Liver (tissue), 9 donors: ENCODE data around the gene BCL3. TPM values are rescaled to one million over a fixed set of nuclear protein-coding genes. Genes with fewer than 3 reads are reported as not detected.

Source experiments
- DNase-seq: peaks from one replicate; pipeline ENCODE4 v3.0.0-alpha.2; 2017; ENCODE audit warnings: low spot score
- H3K27ac ChIP-seq, 2 donors: one replicate each; pipeline ENCODE4 v1.7.0; 2013; ENCODE audit warnings: inconsistent platforms in 2 of 2, low read length in 2 of 2, control low read depth in 1 of 2, low read depth in 1 of 2, mild to moderate bottlenecking in 1 of 2
- H3K27me3 ChIP-seq, 4 donors: one replicate each; pipeline versions ENCODE4 v1.6.1 to v1.7.0; 2013; ENCODE audit warnings: low read length in 3 of 4, inconsistent platforms in 1 of 4, mild to moderate bottlenecking in 1 of 4, moderate library complexity in 1 of 4; ENCODE audit not compliant: control insufficient read depth in 4 of 4, insufficient read depth in 4 of 4
- H3K36me3 ChIP-seq, 4 donors: one replicate each; pipeline versions ENCODE4 v1.6.1 to v1.7.0; 2013; ENCODE audit warnings: low read length in 3 of 4, mild to moderate bottlenecking in 3 of 4, low read depth in 1 of 4, moderate library complexity in 1 of 4; ENCODE audit not compliant: control insufficient read depth in 4 of 4, insufficient read depth in 3 of 4
- H3K4me1 ChIP-seq, 4 donors: one replicate each; pipeline versions ENCODE4 v1.6.1 to v1.7.0; 2013; ENCODE audit warnings: low read length in 3 of 4, mild to moderate bottlenecking in 3 of 4, moderate library complexity in 1 of 4; ENCODE audit not compliant: control insufficient read depth in 4 of 4, insufficient read depth in 4 of 4
- H3K4me3 ChIP-seq, 3 donors: one replicate each; pipeline versions ENCODE4 v1.6.1 to v1.7.0; 2013; ENCODE audit warnings: low read length in 3 of 3, control low read depth in 1 of 3, low read depth in 1 of 3, mild to moderate bottlenecking in 1 of 3
- H3K9ac ChIP-seq, 2 donors: one replicate each; pipeline ENCODE4 v1.7.0; 2013; ENCODE audit warnings: low read length in 2 of 2, mild to moderate bottlenecking in 2 of 2, moderate library complexity in 2 of 2, control low read depth in 1 of 2, low read depth in 1 of 2
- H3K9me3 ChIP-seq, 4 donors: one replicate each; pipeline versions ENCODE4 v1.6.1 to v1.7.0; 2013; ENCODE audit warnings: low read length in 3 of 4; ENCODE audit not compliant: control insufficient read depth in 4 of 4
- ATF3 ChIP-seq: IDR thresholded peaks from 2 replicates; pipeline ENCODE4 v1.6.1; 2016; ENCODE audit warnings: antibody characterized with exemption
- EGR1 ChIP-seq, 2 donors: IDR thresholded peaks; 2 replicates each; pipeline ENCODE4 v1.6.1; 2016 to 2018; ENCODE audit warnings: antibody characterized with exemption in 2 of 2, low read depth in 2 of 2
- FOXA1 ChIP-seq: IDR thresholded peaks from 2 replicates; pipeline ENCODE4 v1.6.1; 2016; ENCODE audit warnings: antibody characterized with exemption
- FOXA2 ChIP-seq: IDR thresholded peaks from 2 replicates; pipeline ENCODE4 v1.6.1; 2016; ENCODE audit warnings: antibody characterized with exemption
- HNF4A ChIP-seq, 2 donors: conservative IDR thresholded peaks; 2 replicates each; pipeline ENCODE4 v1.6.1; 2016; ENCODE audit warnings: antibody characterized with exemption in 2 of 2, mild to moderate bottlenecking in 2 of 2
- HNF4G ChIP-seq: IDR thresholded peaks from 2 replicates; pipeline ENCODE4 v1.6.1; 2016; ENCODE audit warnings: antibody characterized with exemption
- JUND ChIP-seq, 2 donors: IDR thresholded peaks; 2 replicates each; pipeline ENCODE4 v1.6.1; 2016; ENCODE audit warnings: antibody characterized with exemption in 2 of 2
- MAX ChIP-seq: IDR thresholded peaks from 2 replicates; pipeline ENCODE4 v1.6.1; 2016; ENCODE audit warnings: antibody characterized with exemption
- NR2F2 ChIP-seq: IDR thresholded peaks from 2 replicates; pipeline ENCODE4 v1.6.1; 2016; ENCODE audit warnings: antibody characterized with exemption
- RAD21 ChIP-seq, 2 donors: IDR thresholded peaks; 2 replicates each; pipeline ENCODE4 v1.6.1; 2016; ENCODE audit warnings: antibody characterized with exemption in 2 of 2, mild to moderate bottlenecking in 2 of 2
- RXRA ChIP-seq, 2 donors: IDR thresholded peaks; 2 replicates each; pipeline ENCODE4 v1.6.1; 2017 to 2018; ENCODE audit warnings: antibody characterized with exemption in 2 of 2, mild to moderate bottlenecking in 1 of 2
- SP1 ChIP-seq: IDR thresholded peaks from 2 replicates; pipeline ENCODE4 v1.6.1; 2018; ENCODE audit warnings: antibody characterized with exemption, mild to moderate bottlenecking
- TAF1 ChIP-seq: conservative IDR thresholded peaks from 2 replicates; pipeline ENCODE4 v1.6.1; 2016; ENCODE audit warnings: antibody characterized with exemption, mild to moderate bottlenecking
- YY1 ChIP-seq: IDR thresholded peaks from 2 replicates; pipeline ENCODE4 v1.6.1; 2016; ENCODE audit warnings: antibody characterized with exemption, mild to moderate bottlenecking
- WGBS: extraction: QIAGEN DNeasy Blood & Tissue Kit; methylation state at CpG from one replicate; pipeline ENCODE4 v1.1.7; 2013; 5-methylcytosine and 5-hydroxymethylcytosine counted together
- polyA plus RNA-seq, 2 donors: library from polyadenylated mRNA; stranded (reverse) in 1 of 2; unstranded in 1 of 2; fragments of 200-250 nt in 1 of 2; fragments of >200 nt in 1 of 2; fragmentation: Nextera tagmentation in 1 of 2; extraction: Ambion mirVana in 1 of 2; gene quantifications; one replicate each; pipeline versions ENCODE4 v1.2.1 to v1.2.3, GENCODE V29; 2013 to 2015
- total RNA-seq, 2 donors: library from RNA; depleted of rRNA; stranded (reverse); fragments of >200 nt; gene quantifications; one replicate each; pipeline ENCODE4 v1.2.3, GENCODE V29; 2014
- TF ChIP-seq, protein P1 (sequence below): IDR thresholded peaks from 2 replicates; pipeline ENCODE4 v1.6.1; 2016; ENCODE audit warnings: antibody characterized with exemption, mild to moderate bottlenecking
- TF ChIP-seq, protein P2 (sequence below): fragments of 150-350 bp; IDR thresholded peaks from 2 replicates; pipeline ENCODE4 v1.5.1; 2017; ENCODE audit warnings: improper control_type of control experiment, low read depth, low read length; ENCODE audit not compliant: missing input control
- TF ChIP-seq, protein P3 (sequence below): IDR thresholded peaks from 2 replicates; pipeline ENCODE4 v1.6.1; 2016; ENCODE audit warnings: antibody characterized with exemption
- donor health status: healthy.
- donor health status: healthy.
- donor health status: healthy.
- donor health status: healthy.
- donor health status: healthy.

Gene BCL3
- total and polyA plus RNA-seq, 4 donors = 4.5 to 63.6 (median 19.7) TPM

- no peak for DNase-seq
- TF ChIP-seq HNF4A (conservative IDR thresholded peaks at IDR 0.05) = no peak
- TF ChIP-seq RXRA (IDR thresholded peaks at IDR 0.05) = no peak
- no peak for TF ChIP-seq FOXA1
- no peak for TF ChIP-seq ATF3
- TF ChIP-seq, protein P1, sequence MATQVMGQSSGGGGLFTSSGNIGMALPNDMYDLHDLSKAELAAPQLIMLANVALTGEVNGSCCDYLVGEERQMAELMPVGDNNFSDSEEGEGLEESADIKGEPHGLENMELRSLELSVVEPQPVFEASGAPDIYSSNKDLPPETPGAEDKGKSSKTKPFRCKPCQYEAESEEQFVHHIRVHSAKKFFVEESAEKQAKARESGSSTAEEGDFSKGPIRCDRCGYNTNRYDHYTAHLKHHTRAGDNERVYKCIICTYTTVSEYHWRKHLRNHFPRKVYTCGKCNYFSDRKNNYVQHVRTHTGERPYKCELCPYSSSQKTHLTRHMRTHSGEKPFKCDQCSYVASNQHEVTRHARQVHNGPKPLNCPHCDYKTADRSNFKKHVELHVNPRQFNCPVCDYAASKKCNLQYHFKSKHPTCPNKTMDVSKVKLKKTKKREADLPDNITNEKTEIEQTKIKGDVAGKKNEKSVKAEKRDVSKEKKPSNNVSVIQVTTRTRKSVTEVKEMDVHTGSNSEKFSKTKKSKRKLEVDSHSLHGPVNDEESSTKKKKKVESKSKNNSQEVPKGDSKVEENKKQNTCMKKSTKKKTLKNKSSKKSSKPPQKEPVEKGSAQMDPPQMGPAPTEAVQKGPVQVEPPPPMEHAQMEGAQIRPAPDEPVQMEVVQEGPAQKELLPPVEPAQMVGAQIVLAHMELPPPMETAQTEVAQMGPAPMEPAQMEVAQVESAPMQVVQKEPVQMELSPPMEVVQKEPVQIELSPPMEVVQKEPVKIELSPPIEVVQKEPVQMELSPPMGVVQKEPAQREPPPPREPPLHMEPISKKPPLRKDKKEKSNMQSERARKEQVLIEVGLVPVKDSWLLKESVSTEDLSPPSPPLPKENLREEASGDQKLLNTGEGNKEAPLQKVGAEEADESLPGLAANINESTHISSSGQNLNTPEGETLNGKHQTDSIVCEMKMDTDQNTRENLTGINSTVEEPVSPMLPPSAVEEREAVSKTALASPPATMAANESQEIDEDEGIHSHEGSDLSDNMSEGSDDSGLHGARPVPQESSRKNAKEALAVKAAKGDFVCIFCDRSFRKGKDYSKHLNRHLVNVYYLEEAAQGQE = no peak
- TF ChIP-seq MAX = no peak
- no peak for TF ChIP-seq YY1
- no peak for TF ChIP-seq TAF1
- no peak for TF ChIP-seq RAD21 (IDR thresholded peaks at IDR 0.05)
- TF ChIP-seq SP1 = no peak
- TF ChIP-seq HNF4G = no peak
- TF ChIP-seq, protein P2, sequence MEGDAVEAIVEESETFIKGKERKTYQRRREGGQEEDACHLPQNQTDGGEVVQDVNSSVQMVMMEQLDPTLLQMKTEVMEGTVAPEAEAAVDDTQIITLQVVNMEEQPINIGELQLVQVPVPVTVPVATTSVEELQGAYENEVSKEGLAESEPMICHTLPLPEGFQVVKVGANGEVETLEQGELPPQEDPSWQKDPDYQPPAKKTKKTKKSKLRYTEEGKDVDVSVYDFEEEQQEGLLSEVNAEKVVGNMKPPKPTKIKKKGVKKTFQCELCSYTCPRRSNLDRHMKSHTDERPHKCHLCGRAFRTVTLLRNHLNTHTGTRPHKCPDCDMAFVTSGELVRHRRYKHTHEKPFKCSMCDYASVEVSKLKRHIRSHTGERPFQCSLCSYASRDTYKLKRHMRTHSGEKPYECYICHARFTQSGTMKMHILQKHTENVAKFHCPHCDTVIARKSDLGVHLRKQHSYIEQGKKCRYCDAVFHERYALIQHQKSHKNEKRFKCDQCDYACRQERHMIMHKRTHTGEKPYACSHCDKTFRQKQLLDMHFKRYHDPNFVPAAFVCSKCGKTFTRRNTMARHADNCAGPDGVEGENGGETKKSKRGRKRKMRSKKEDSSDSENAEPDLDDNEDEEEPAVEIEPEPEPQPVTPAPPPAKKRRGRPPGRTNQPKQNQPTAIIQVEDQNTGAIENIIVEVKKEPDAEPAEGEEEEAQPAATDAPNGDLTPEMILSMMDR = no peak
- no peak for TF ChIP-seq NR2F2
- TF ChIP-seq EGR1 (IDR thresholded peaks at IDR 0.05; ENCODE audit: low read depth in 2 of 2) = no peak
- Histone ChIP-seq H3K27me3 (no peaks in the 10 kb centered on the region), H3K36me3 (no peaks in the 10 kb centered on the region), H3K27ac (no peak overlapping the region), H3K9me3 (no peaks in the 10 kb centered on the region), H3K4me3 (no peak overlapping the region), H3K4me1 (peaks cover 0 to 15% (median 8%) of the 10 kb centered on the region in 4 donors), H3K9ac (no peak overlapping the region)
- 85% methylated on average over 11 of the region's 11 CpGs for WGBS
These were observed 16.1 kb upstream of the BCL3 start for GRCh38 chr19:44732235-44733014.

- no peak for TF ChIP-seq EGR1 (IDR thresholded peaks at IDR 0.05; ENCODE audit: low read depth in 2 of 2)
- TF ChIP-seq RAD21 (IDR thresholded peaks at IDR 0.05) = no peak
- TF ChIP-seq HNF4G = no peak
- TF ChIP-seq YY1 = no peak
- TF ChIP-seq FOXA2 = no peak
- TF ChIP-seq ATF3 = no peak
- no peak for TF ChIP-seq NR2F2
- no peak for TF ChIP-seq HNF4A (conservative IDR thresholded peaks at IDR 0.05)
- TF ChIP-seq TAF1 = no peak
- TF ChIP-seq RXRA (IDR thresholded peaks at IDR 0.05) = no peak
- TF ChIP-seq SP1 = no peak
- TF ChIP-seq, protein P3, sequence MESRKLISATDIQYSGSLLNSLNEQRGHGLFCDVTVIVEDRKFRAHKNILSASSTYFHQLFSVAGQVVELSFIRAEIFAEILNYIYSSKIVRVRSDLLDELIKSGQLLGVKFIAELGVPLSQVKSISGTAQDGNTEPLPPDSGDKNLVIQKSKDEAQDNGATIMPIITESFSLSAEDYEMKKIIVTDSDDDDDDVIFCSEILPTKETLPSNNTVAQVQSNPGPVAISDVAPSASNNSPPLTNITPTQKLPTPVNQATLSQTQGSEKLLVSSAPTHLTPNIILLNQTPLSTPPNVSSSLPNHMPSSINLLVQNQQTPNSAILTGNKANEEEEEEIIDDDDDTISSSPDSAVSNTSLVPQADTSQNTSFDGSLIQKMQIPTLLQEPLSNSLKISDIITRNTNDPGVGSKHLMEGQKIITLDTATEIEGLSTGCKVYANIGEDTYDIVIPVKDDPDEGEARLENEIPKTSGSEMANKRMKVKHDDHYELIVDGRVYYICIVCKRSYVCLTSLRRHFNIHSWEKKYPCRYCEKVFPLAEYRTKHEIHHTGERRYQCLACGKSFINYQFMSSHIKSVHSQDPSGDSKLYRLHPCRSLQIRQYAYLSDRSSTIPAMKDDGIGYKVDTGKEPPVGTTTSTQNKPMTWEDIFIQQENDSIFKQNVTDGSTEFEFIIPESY = no peak
- no peak for TF ChIP-seq JUND (IDR thresholded peaks at IDR 0.05)
- TF ChIP-seq FOXA1 = no peak
These were observed 14.2 kb upstream of the BCL3 start for GRCh38 chr19:44734357-44734756.

More at GRCh38 chr19:44734357-44734756, 14.2 kb upstream of the BCL3 start:
- Histone ChIP-seq H3K9me3 (no peaks in the 10 kb centered on the region), H3K4me3 (no peak overlapping the region), H3K27ac (no peak overlapping the region), H3K9ac (no peak overlapping the region), H3K36me3 (no peaks in the 10 kb centered on the region), H3K27me3 (no peaks in the 10 kb centered on the region), H3K4me1 (peaks cover 3 to 34% (median 23%) of the 10 kb centered on the region in 4 donors)
- no peak for DNase-seq
- 3% methylated on average over 1 of the region's 1 CpG for WGBS
